ENCODE results near the gene NOC3L.
"Not testable (repeated sequence)": the region's sequence is repeated elsewhere in the genome, so short reads cannot be mapped to it uniquely, and the experiment has no call there.

Gene NOC3L

GRCh38 chr10:94398762-94399161, 36.0 kb upstream of the NOC3L start:
- Histone ChIP-seq H3K9me2 (replicated peaks; ENCODE audit: control insufficient read depth, low read length) (no peaks in the 10 kb centered on the region), H3K4me1 (ENCODE audit: control insufficient read depth, low read length) (peaks cover 3% of the 10 kb centered on the region), H4K20me1 (ENCODE audit: control insufficient read depth, insufficient read depth, low read depth, low read length) (no peaks in the 10 kb centered on the region), H3F3A (ENCODE audit: control insufficient read depth, insufficient read depth) (no peaks in the 10 kb centered on the region), H3K36me3 (ENCODE audit: control insufficient read depth, low read length) (no peaks in the 10 kb centered on the region), H3K27me3 (ENCODE audit: control insufficient read depth, low read length) (peaks cover 16% of the 10 kb centered on the region), H3K27ac (ENCODE audit: low read depth, low read length) (no peak overlapping the region), H3K4me2 (ENCODE audit: low read length) (no peak overlapping the region), H3K4me3 (ENCODE audit: low read length) (no peak overlapping the region), H3K9me3 (ENCODE audit: control insufficient read depth, insufficient read depth, low read length) (peaks cover 4% of the 10 kb centered on the region; the same call in 1 of the 2 replicates), H3K79me2 (ENCODE audit: control insufficient read depth, low read length) (peaks cover under 1% of the 10 kb centered on the region; the same call in 1 of the 2 replicates)
- TF ChIP-seq EZH2phosphoT487 (IDR thresholded peaks at IDR 0.05; ENCODE audit: borderline replicate concordance, low read length) (no peak), CTCF (IDR thresholded peaks at IDR 0.05; ENCODE audit: low read depth, low read length, poor library complexity, severe bottlenecking) (no peak)

DNA sequence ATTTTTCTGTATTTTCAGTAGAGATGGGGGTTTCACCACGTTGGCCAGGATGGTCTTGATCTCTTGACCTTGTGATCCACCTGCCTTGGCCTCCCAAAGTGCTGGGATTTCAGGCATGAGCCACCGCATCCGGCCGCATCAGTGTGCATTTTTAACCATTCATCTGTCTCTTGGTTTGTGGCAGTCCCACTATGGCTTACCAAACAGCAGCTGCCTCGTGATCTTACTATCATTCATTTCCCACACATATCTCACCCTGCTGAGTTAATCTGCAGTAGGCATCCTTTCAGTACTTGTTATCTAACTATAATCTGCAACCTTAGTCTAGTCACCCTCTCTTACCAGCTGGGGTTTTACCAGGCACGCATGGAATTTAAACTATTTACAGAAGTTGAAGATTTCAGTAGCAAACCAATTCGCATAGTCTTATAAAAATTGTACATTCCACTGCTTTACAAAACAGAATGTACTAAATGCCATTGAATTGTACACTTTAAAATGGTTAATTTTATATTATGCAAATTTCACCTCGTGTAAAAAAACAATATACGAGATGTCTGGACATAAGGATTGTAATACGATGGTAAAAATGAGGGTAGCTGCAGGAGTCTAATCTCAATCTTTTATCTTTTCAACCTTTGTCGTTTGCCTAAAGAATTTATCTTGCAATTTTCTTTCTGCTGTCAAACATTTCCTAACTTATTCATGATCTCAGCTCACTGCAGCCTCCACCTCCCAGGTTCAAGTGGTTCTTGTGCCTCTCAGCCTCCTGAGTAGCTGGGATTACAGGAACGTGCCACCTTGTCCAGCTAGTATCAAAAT, 35.0 kb upstream of the NOC3L start:
- H4K20me1 ChIP-seq (ENCODE audit: control insufficient read depth, insufficient read depth, low read depth, low read length) = no peaks in the 10 kb centered on the region
- no peak overlapping the region for H3K4me2 ChIP-seq (ENCODE audit: low read length)
- no peaks in the 10 kb centered on the region for H3K9me2 ChIP-seq (replicated peaks; ENCODE audit: control insufficient read depth, low read length)
- H3K9me3 ChIP-seq (ENCODE audit: control insufficient read depth, insufficient read depth, low read length) = peaks cover 4% of the 10 kb centered on the region; the same call in 1 of the 2 replicates
- H3K27me3 ChIP-seq (ENCODE audit: control insufficient read depth, low read length) = peaks cover 12% of the 10 kb centered on the region
- H3F3A ChIP-seq (ENCODE audit: control insufficient read depth, insufficient read depth) = no peaks in the 10 kb centered on the region
- H3K79me2 ChIP-seq (ENCODE audit: control insufficient read depth, low read length) = no peaks in the 10 kb centered on the region
- H3K4me1 ChIP-seq (ENCODE audit: control insufficient read depth, low read length) = peaks cover 3% of the 10 kb centered on the region
- H3K27ac ChIP-seq (ENCODE audit: low read depth, low read length) = no peak overlapping the region
- TF ChIP-seq CTCF (IDR thresholded peaks at IDR 0.05; ENCODE audit: low read depth, low read length, poor library complexity, severe bottlenecking) (no peak), EZH2phosphoT487 (IDR thresholded peaks at IDR 0.05; ENCODE audit: borderline replicate concordance, low read length) (no peak)
- no peak overlapping the region for H3K4me3 ChIP-seq (ENCODE audit: low read length)
- H3K36me3 ChIP-seq (ENCODE audit: control insufficient read depth, low read length) = no peaks in the 10 kb centered on the region

- not testable (repeated sequence) for H3F3A ChIP-seq (ENCODE audit: control insufficient read depth, insufficient read depth); H3K4me2 ChIP-seq (ENCODE audit: low read length)
Observed at GRCh38 chr10:94392117-94392516, 29.4 kb upstream of the NOC3L start.

DNA sequence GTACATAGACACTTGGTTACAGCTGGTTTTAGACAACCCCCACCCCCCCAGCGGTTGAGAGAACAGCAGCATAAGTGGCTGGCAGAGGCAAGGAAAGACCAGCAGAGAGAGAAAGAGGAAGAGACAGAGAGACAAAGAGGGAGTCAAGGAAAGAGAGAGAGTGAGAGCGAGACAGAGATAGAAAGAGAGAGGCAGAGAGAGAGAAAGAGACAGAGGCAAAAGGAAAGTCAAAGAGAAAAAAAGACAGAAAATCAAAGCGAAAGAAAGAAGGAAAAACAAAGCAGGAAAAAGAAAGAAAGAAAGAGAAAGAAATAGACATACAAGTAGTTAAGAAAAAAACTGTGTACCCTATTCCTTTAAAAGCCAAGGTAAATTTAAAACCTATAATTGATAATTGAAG, 23.0 kb upstream of the NOC3L start:
- not testable (repeated sequence) for H3K4me2 ChIP-seq (ENCODE audit: low read length); H3K4me1 ChIP-seq (ENCODE audit: control insufficient read depth, low read length); H3K9me3 ChIP-seq (ENCODE audit: control insufficient read depth, insufficient read depth, low read length); H3F3A ChIP-seq (ENCODE audit: control insufficient read depth, insufficient read depth); H3K4me3 ChIP-seq (ENCODE audit: low read length); H4K20me1 ChIP-seq (ENCODE audit: control insufficient read depth, insufficient read depth, low read depth, low read length); H3K27me3 ChIP-seq (ENCODE audit: control insufficient read depth, low read length); H3K36me3 ChIP-seq (ENCODE audit: control insufficient read depth, low read length); H3K9me2 ChIP-seq (replicated peaks; ENCODE audit: control insufficient read depth, low read length); H3K27ac ChIP-seq (ENCODE audit: low read depth, low read length); H3K79me2 ChIP-seq (ENCODE audit: control insufficient read depth, low read length)

More at GRCh38 chr10:94392117-94392516, 29.4 kb upstream of the NOC3L start:
- not testable (repeated sequence) for H3K9me3 ChIP-seq (ENCODE audit: control insufficient read depth, insufficient read depth, low read length); H3K27ac ChIP-seq (ENCODE audit: low read depth, low read length); H3K27me3 ChIP-seq (ENCODE audit: control insufficient read depth, low read length); H3K4me3 ChIP-seq (ENCODE audit: low read length); H3K9me2 ChIP-seq (replicated peaks; ENCODE audit: control insufficient read depth, low read length); H3K36me3 ChIP-seq (ENCODE audit: control insufficient read depth, low read length); H3K79me2 ChIP-seq (ENCODE audit: control insufficient read depth, low read length); H4K20me1 ChIP-seq (ENCODE audit: control insufficient read depth, insufficient read depth, low read depth, low read length); H3K4me1 ChIP-seq (ENCODE audit: control insufficient read depth, low read length)
